ENCODE measurements around the gene CCDC159.
A peak's percentile ranks its signal among the peaks of the same experiment; 100 is the strongest.
"Not testable (repeated sequence)": the region's sequence is repeated elsewhere in the genome, so short reads cannot be mapped to it uniquely, and the experiment has no call there.

CCDC159 gene

GRCh38 chr19:11364935-11365334 lies 18.6 kb downstream of the CCDC159 start:
- no peak for DNase-seq (ENCODE audit: low read depth in 4 of 4, low spot score in 1 of 4)

GRCh38 chr19:11365557-11366117 lies 19.3 kb downstream of the CCDC159 start:
- no peak for DNase-seq (ENCODE audit: low read depth in 4 of 4, low spot score in 1 of 4)

GRCh38 chr19:11367528-11367927 lies 21.2 kb downstream of the CCDC159 start:
- DNase-seq (ENCODE audit: low read depth in 4 of 4, low spot score in 1 of 4), result no peak

- no peak for DNase-seq (ENCODE audit: low read depth in 4 of 4, low spot score in 1 of 4)
These were observed 24.4 kb downstream of the CCDC159 start for GRCh38 chr19:11370744-11371143.

GRCh38 chr19:11373166-11373884 lies 27.0 kb downstream of the CCDC159 start:
- no peak for DNase-seq (ENCODE audit: low read depth in 4 of 4, low spot score in 1 of 4)

GRCh38 chr19:11373885-11374432 lies 27.6 kb downstream of the CCDC159 start:
- no peak for DNase-seq (ENCODE audit: low read depth in 4 of 4, low spot score in 1 of 4)

- DNase-seq (ENCODE audit: low read depth in 4 of 4, low spot score in 1 of 4), result peak; percentile 85 to 94 (median 92)
These were observed 28.3 kb downstream of the CCDC159 start, which contains the start of gene SWSAP1 for GRCh38 chr19:11374433-11375142. SWSAP1 (plus strand) TSS chr19:11374666; CDS start chr19:11374681, 15 bp downstream.

- DNase-seq (ENCODE audit: low read depth in 4 of 4, low spot score in 1 of 4), result peak in 2 of 4 experiments; percentile 40 to 61
These were observed 29.0 kb downstream of the CCDC159 start for GRCh38 chr19:11375143-11375948.

GRCh38 chr19:11377237-11377636 lies 30.9 kb downstream of the CCDC159 start:
- no peak for DNase-seq (ENCODE audit: low read depth in 4 of 4, low spot score in 1 of 4)

GRCh38 chr19:11377756-11378155 lies 31.4 kb downstream of the CCDC159 start:
- no peak for DNase-seq (ENCODE audit: low read depth in 4 of 4, low spot score in 1 of 4)

GRCh38 chr19:11378319-11379189 lies 32.2 kb downstream of the CCDC159 start:
- no peak for DNase-seq (ENCODE audit: low read depth in 4 of 4, low spot score in 1 of 4)

- DNase-seq (ENCODE audit: low read depth in 4 of 4, low spot score in 1 of 4), result not testable (repeated sequence)
These were observed 33.0 kb downstream of the CCDC159 start for GRCh38 chr19:11379269-11379845.

- no peak for DNase-seq (ENCODE audit: low read depth in 4 of 4, low spot score in 1 of 4)
These were observed 33.6 kb downstream of the CCDC159 start for GRCh38 chr19:11379857-11380350.

- peak; percentile 73 to 97 (median 83) for DNase-seq (ENCODE audit: low read depth in 4 of 4, low spot score in 1 of 4)
These were observed 34.6 kb downstream of the CCDC159 start for GRCh38 chr19:11380653-11381537.

GRCh38 chr19:11382898-11383705 lies 36.8 kb downstream of the CCDC159 start:
- no peak for DNase-seq (ENCODE audit: low read depth in 4 of 4, low spot score in 1 of 4)

- no peak for DNase-seq (ENCODE audit: low read depth in 4 of 4, low spot score in 1 of 4)
These were observed 37.4 kb downstream of the CCDC159 start for GRCh38 chr19:11383706-11384048.

- no peak for DNase-seq (ENCODE audit: low read depth in 4 of 4, low spot score in 1 of 4)
These were observed 38.4 kb downstream of the CCDC159 start for GRCh38 chr19:11384778-11385129.

All from stimulated activated CD4-positive, alpha-beta T cell treated with anti-CD3 and anti-CD28 coated beads, Interleukin-1b, Interleukin-23, amount 100 ng/mL, for 24 hours (primary cell).